ENCODE data around the gene TWNK. TPM values are rescaled to one million over a fixed set of nuclear protein-coding genes. Genes with fewer than 3 reads are reported as not detected.

Gene TWNK
- total and polyA plus RNA-seq, 2 experiments from 2014 or later, result 12.2 to 29.4 TPM

DNA sequence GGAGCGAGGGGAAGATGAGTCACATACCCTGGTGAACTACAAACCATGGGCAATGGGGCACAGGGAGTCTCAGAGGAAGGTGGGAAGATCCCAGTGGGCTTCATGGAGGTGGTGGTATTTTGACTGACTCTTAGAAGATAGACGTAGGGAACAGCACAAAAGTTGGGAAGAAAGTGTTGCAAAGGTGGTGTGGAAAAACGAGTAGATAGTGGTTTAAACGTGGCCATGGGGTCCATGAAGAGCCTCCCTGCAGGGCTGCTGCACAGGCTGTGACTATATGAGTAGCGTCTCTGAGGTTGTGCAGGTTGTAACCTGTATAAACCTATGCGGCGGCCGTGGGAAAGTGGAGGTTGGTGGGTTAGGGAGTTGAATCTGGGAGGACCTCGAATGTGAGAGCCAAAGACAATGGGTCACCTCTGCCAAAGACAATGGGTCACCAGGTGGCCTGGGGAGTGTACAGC, 26.1 kb downstream of the TWNK start (continued):
- TF ChIP-seq EZH2phosphoT487 (IDR thresholded peaks at IDR 0.05; ENCODE audit: unreplicated experiment), result no peak
- TF ChIP-seq ZNF114 (CRISPR knock-in tag; IDR thresholded peaks at IDR 0.05), result no peak
- no peak for TF ChIP-seq ZNF331 (CRISPR knock-in tag; IDR thresholded peaks at IDR 0.05; ENCODE audit: low read depth)

DNA sequence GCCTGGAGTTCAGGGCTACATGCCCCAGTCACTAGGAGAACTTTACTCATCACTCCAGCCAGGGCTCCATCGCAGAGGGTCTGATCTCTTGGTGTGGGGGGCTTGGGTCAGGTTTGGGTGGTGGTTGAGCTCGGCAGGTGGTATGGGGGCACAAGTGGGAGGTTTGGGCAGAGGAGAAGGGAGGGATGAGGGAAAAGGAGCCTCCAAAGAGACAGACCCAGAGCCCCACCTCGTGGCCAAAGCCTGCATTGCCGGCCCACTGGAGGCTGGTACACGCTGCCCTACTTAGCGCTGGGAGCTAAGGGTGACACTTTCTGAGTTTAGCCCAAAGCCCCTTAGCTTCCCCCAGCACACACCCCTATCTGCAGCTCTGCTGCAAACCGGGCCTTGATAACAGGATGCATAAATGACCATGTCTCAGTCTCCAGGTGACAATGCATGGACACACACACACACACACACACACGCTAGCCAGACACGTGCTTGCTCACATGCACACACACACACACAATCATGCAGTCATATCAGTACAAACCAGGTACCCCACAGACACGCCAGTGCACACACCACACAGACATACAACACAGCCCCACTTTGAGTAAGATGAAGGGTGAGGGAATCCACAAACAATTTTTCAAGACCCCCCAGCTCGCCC, 27.0 kb downstream of the TWNK start:
- H3F3A ChIP-seq (replicated peaks; ENCODE audit: low read depth), result 0 out of 2 replicates have a peak, but pooled peaks cover 4% of the 10 kb centered on the region
- H3K27ac ChIP-seq (ENCODE audit: low read depth), result no peak overlapping the region
- TF ChIP-seq, protein P1, sequence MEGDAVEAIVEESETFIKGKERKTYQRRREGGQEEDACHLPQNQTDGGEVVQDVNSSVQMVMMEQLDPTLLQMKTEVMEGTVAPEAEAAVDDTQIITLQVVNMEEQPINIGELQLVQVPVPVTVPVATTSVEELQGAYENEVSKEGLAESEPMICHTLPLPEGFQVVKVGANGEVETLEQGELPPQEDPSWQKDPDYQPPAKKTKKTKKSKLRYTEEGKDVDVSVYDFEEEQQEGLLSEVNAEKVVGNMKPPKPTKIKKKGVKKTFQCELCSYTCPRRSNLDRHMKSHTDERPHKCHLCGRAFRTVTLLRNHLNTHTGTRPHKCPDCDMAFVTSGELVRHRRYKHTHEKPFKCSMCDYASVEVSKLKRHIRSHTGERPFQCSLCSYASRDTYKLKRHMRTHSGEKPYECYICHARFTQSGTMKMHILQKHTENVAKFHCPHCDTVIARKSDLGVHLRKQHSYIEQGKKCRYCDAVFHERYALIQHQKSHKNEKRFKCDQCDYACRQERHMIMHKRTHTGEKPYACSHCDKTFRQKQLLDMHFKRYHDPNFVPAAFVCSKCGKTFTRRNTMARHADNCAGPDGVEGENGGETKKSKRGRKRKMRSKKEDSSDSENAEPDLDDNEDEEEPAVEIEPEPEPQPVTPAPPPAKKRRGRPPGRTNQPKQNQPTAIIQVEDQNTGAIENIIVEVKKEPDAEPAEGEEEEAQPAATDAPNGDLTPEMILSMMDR (conservative IDR thresholded peaks at IDR 0.05; ENCODE audit: low read depth in 2 of 2), result peak; percentile 78 to 89
- TF ChIP-seq NANOG (IDR thresholded peaks at IDR 0.05; ENCODE audit: borderline replicate concordance), result no peak
- H3K9me2 ChIP-seq (ENCODE audit: insufficient read depth), result no peaks in the 10 kb centered on the region
- Mint-ChIP-seq H3K27me3 (ENCODE audit: insufficient read depth, low read depth, poor library complexity) (peaks cover 56% of the 10 kb centered on the region), H3K9me3 (no peaks in the 10 kb centered on the region; the same call in 2 of the 3 replicates), H3K27ac (no peak overlapping the region), H3K4me1 (peaks cover 23% of the 10 kb centered on the region), H3K4me3 (no peak overlapping the region), H3K36me3 (ENCODE audit: low read depth) (no peaks in the 10 kb centered on the region; the same call in 2 of the 3 replicates)
- peaks cover 45% of the 10 kb centered on the region for H3K27me3 ChIP-seq (ENCODE audit: insufficient read depth)
- ATAC-seq (peak; percentile 23), DNase-seq (ENCODE audit: low spot score) (peak; percentile 85)
- H3K4me2 ChIP-seq, result peak overlapping the region; percentile 48; the same call in 1 of the 2 replicates
- no peaks in the 10 kb centered on the region for H3K36me3 ChIP-seq (ENCODE audit: insufficient read depth)
- no peaks in the 10 kb centered on the region for H3K79me2 ChIP-seq (replicated peaks; ENCODE audit: insufficient read depth)
- no peak overlapping the region for H3K4me3 ChIP-seq
- peaks cover 23% of the 10 kb centered on the region; the same call in 1 of the 2 replicates for H3K4me1 ChIP-seq (ENCODE audit: insufficient read depth)
- H2AFZ ChIP-seq, result no peak overlapping the region
- H4K20me1 ChIP-seq (replicated peaks; ENCODE audit: insufficient read depth), result no peaks in the 10 kb centered on the region

DNA sequence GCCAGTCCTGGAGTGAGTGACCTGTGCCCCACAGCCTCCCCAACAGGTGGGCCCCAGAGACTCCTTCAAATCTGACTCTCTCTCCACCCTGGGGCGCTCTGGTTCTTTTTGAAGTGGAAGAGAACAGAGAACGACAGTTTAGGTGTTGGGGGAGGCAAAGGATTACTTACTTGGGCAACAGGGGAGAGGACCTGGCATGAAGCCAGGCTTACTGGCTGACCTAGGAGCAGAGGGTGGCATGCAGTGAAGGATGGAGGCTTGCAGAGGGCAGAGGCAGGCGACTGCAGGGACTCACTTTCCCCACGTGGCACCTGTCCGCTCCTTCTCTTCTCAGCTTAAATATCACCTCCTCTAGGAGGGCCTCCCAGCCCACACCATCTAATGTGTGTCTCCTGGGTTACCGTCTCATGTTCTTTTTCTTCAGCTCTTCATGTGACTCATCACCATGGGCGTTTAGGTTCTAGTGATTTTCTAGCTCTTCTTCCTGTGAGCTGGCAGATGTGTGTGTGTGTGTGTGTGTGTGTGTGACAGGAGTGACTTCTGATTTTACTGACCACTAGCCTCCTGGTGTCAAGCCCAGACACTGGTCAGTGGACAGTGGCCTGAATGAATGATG, 27.7 kb downstream of the TWNK start:
- H3K27ac Mint-ChIP-seq, result no peak overlapping the region
- Histone ChIP-seq H3F3A (replicated peaks; ENCODE audit: low read depth) (0 out of 2 replicates have a peak, but pooled peaks cover 4% of the 10 kb centered on the region), H3K27me3 (ENCODE audit: insufficient read depth) (peaks cover 52% of the 10 kb centered on the region), H3K4me2 (no peak overlapping the region), H3K4me3 (no peak overlapping the region), H3K36me3 (ENCODE audit: insufficient read depth) (no peaks in the 10 kb centered on the region), H2AFZ (no peak overlapping the region), H4K20me1 (replicated peaks; ENCODE audit: insufficient read depth) (no peaks in the 10 kb centered on the region), H3K9me2 (ENCODE audit: insufficient read depth) (no peaks in the 10 kb centered on the region), H3K27ac (ENCODE audit: low read depth) (no peak overlapping the region), H3K79me2 (replicated peaks; ENCODE audit: insufficient read depth) (no peaks in the 10 kb centered on the region), H3K4me1 (ENCODE audit: insufficient read depth) (peaks cover 23% of the 10 kb centered on the region; the same call in 1 of the 2 replicates)
- H3K4me3 Mint-ChIP-seq, result no peak overlapping the region; the same call in 2 of the 3 replicates
- peaks cover 58% of the 10 kb centered on the region for H3K27me3 Mint-ChIP-seq (ENCODE audit: insufficient read depth, low read depth, poor library complexity)
- H3K36me3 Mint-ChIP-seq (ENCODE audit: low read depth), result no peaks in the 10 kb centered on the region; the same call in 2 of the 3 replicates
- no peaks in the 10 kb centered on the region; the same call in 2 of the 3 replicates for H3K9me3 Mint-ChIP-seq
- ATAC-seq (no peak), DNase-seq (ENCODE audit: low spot score) (no peak)
- H3K4me1 Mint-ChIP-seq, result peaks cover 23% of the 10 kb centered on the region
- TF ChIP-seq, protein P2, sequence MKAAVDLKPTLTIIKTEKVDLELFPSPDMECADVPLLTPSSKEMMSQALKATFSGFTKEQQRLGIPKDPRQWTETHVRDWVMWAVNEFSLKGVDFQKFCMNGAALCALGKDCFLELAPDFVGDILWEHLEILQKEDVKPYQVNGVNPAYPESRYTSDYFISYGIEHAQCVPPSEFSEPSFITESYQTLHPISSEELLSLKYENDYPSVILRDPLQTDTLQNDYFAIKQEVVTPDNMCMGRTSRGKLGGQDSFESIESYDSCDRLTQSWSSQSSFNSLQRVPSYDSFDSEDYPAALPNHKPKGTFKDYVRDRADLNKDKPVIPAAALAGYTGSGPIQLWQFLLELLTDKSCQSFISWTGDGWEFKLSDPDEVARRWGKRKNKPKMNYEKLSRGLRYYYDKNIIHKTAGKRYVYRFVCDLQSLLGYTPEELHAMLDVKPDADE (IDR thresholded peaks at IDR 0.05), result no peak
- TF ChIP-seq POLR2AphosphoS5 (IDR thresholded peaks at IDR 0.05; ENCODE audit: low read depth), result no peak
- TF ChIP-seq, protein P3, sequence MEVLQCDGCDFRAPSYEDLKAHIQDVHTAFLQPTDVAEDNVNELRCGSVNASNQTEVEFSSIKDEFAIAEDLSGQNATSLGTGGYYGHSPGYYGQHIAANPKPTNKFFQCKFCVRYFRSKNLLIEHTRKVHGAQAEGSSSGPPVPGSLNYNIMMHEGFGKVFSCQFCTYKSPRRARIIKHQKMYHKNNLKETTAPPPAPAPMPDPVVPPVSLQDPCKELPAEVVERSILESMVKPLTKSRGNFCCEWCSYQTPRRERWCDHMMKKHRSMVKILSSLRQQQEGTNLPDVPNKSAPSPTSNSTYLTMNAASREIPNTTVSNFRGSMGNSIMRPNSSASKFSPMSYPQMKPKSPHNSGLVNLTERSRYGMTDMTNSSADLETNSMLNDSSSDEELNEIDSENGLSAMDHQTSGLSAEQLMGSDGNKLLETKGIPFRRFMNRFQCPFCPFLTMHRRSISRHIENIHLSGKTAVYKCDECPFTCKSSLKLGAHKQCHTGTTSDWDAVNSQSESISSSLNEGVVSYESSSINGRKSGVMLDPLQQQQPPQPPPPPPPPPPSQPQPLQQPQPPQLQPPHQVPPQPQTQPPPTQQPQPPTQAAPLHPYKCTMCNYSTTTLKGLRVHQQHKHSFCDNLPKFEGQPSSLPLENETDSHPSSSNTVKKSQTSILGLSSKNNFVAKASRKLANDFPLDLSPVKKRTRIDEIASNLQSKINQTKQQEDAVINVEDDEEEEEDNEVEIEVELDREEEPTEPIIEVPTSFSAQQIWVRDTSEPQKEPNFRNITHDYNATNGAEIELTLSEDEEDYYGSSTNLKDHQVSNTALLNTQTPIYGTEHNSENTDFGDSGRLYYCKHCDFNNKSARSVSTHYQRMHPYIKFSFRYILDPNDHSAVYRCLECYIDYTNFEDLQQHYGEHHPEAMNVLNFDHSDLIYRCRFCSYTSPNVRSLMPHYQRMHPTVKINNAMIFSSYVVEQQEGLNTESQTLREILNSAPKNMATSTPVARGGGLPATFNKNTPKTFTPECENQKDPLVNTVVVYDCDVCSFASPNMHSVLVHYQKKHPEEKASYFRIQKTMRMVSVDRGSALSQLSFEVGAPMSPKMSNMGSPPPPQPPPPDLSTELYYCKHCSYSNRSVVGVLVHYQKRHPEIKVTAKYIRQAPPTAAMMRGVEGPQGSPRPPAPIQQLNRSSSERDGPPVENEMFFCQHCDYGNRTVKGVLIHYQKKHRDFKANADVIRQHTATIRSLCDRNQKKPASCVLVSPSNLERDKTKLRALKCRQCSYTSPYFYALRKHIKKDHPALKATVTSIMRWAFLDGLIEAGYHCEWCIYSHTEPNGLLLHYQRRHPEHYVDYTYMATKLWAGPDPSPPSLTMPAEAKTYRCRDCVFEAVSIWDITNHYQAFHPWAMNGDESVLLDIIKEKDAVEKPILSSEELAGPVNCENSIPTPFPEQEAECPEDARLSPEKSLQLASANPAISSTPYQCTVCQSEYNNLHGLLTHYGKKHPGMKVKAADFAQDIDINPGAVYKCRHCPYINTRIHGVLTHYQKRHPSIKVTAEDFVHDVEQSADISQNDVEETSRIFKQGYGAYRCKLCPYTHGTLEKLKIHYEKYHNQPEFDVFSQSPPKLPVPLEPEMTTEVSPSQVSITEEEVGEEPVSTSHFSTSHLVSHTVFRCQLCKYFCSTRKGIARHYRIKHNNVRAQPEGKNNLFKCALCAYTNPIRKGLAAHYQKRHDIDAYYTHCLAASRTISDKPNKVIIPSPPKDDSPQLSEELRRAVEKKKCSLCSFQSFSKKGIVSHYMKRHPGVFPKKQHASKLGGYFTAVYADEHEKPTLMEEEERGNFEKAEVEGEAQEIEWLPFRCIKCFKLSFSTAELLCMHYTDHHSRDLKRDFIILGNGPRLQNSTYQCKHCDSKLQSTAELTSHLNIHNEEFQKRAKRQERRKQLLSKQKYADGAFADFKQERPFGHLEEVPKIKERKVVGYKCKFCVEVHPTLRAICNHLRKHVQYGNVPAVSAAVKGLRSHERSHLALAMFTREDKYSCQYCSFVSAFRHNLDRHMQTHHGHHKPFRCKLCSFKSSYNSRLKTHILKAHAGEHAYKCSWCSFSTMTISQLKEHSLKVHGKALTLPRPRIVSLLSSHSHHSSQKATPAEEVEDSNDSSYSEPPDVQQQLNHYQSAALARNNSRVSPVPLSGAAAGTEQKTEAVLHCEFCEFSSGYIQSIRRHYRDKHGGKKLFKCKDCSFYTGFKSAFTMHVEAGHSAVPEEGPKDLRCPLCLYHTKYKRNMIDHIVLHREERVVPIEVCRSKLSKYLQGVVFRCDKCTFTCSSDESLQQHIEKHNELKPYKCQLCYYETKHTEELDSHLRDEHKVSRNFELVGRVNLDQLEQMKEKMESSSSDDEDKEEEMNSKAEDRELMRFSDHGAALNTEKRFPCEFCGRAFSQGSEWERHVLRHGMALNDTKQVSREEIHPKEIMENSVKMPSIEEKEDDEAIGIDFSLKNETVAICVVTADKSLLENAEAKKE (CRISPR knock-in tag; IDR thresholded peaks at IDR 0.05), result no peak
- TF ChIP-seq ZNF114 (CRISPR knock-in tag; IDR thresholded peaks at IDR 0.05), result no peak

Measured in GM23338 (cell line).